Nephron (organoid): ENCODE measurements around the gene AGPAT2.

Experiments
- H3K27ac Mint-ChIP-seq, 3 experiments: 2 replicates each; pipeline ENCODE4 v1.8.0; 2020; ENCODE audit warnings: mixed read lengths in 3 of 3, mild to moderate bottlenecking in 2 of 3, moderate library complexity in 1 of 3
- H3K27me3 Mint-ChIP-seq: 2 replicates; pipeline ENCODE4 v1.8.0; 2021; ENCODE audit warnings: low read depth, mild to moderate bottlenecking, moderate library complexity, mixed read lengths
- H3K36me3 Mint-ChIP-seq: 2 replicates; pipeline ENCODE4 v1.8.0; 2020; ENCODE audit warnings: low read depth, mixed read lengths
- H3K4me1 Mint-ChIP-seq: 2 replicates; pipeline ENCODE4 v1.8.0; 2020; ENCODE audit warnings: mixed read lengths
- H3K4me3 Mint-ChIP-seq, 3 experiments: 2 replicates each; pipeline ENCODE4 v1.8.0; 2020; ENCODE audit warnings: mild to moderate bottlenecking in 3 of 3, mixed read lengths in 3 of 3, moderate library complexity in 2 of 3
- H3K9me3 Mint-ChIP-seq: 2 replicates; pipeline ENCODE4 v1.8.0; 2020; ENCODE audit warnings: mixed read lengths
- CTCF ChIP-seq, 3 experiments: fragments of 200-600 bp; sonication (generic); IDR thresholded peaks; one replicate each; pipeline ENCODE4 v1.5.0; 2021; ENCODE audit warnings: antibody characterized with exemption in 3 of 3; ENCODE audit not compliant: unreplicated experiment in 3 of 3

AGPAT2 gene

GRCh38 chr9:136658849-136659535, 28.3 kb downstream of the AGPAT2 start:
- H3K4me1 Mint-ChIP-seq: peaks cover 5% of the 10 kb centered on the region
- H3K27ac Mint-ChIP-seq: no peak overlapping the region
- no peaks in the 10 kb centered on the region for H3K9me3 Mint-ChIP-seq
- no peak overlapping the region for H3K4me3 Mint-ChIP-seq
- no peaks in the 10 kb centered on the region for H3K36me3 Mint-ChIP-seq
- H3K27me3 Mint-ChIP-seq: peaks cover 5% of the 10 kb centered on the region
- TF ChIP-seq CTCF (IDR thresholded peaks at IDR 0.05; ENCODE audit: unreplicated experiment in 3 of 3): no peak

GRCh38 chr9:136657974-136658848, 29.0 kb downstream of the AGPAT2 start:
- Mint-ChIP-seq H3K27me3 (peaks cover 5% of the 10 kb centered on the region), H3K9me3 (no peaks in the 10 kb centered on the region), H3K36me3 (no peaks in the 10 kb centered on the region), H3K27ac (peak overlapping the region in 1 of 3 experiments; percentile 41), H3K4me1 (peaks cover 5% of the 10 kb centered on the region), H3K4me3 (no peak overlapping the region)
- no peak for TF ChIP-seq CTCF (IDR thresholded peaks at IDR 0.05; ENCODE audit: unreplicated experiment in 3 of 3)

DNA sequence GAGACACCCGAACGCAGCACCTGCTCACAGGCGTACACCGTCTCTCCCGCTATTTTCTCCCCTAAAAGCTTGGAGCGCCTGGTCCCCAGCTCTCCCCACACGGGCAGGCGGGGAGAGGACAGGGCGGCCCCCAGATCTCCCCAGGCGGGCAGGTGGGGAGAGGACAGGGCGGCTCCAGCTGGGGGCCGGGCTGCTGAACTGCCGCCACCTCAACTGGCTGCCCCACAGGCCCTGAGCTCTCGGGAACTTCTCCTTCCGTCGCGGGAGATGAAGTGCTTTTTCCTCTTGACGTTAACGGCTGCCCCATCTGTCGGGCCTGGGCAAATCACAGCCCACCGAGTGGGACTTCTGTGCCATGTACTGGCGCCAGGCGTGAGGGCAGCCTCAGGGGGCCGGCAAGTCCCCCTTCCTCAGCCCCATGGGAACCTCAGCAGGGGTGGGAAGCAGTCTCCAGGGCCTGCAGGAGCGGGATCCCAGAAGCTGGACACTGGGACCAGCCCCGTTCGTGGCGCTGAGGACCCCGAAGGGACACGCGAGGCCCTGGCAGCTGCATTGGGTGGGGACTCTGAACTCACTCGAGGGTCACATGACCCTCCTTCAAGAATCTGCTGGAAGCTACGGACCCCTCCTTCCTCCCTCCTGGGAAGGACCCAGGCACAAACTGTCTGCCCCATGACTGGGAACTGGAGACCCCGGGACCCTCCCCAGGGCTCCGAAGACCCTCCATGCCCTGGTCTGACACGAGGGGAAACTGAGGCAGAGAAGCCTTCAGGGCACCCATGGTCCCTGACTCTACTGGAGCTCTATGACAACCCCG, 30.3 kb downstream of the AGPAT2 start:
- no peak overlapping the region for H3K27ac Mint-ChIP-seq
- H3K36me3 Mint-ChIP-seq: no peaks in the 10 kb centered on the region
- H3K27me3 Mint-ChIP-seq: peaks cover 5% of the 10 kb centered on the region
- H3K4me1 Mint-ChIP-seq: peaks cover 5% of the 10 kb centered on the region
- H3K4me3 Mint-ChIP-seq: no peak overlapping the region
- no peak for TF ChIP-seq CTCF (IDR thresholded peaks at IDR 0.05; ENCODE audit: unreplicated experiment in 3 of 3)
- no peaks in the 10 kb centered on the region for H3K9me3 Mint-ChIP-seq

GRCh38 chr9:136656183-136656738, 31.0 kb downstream of the AGPAT2 start:
- no peaks in the 10 kb centered on the region for H3K9me3 Mint-ChIP-seq
- H3K4me3 Mint-ChIP-seq: no peak overlapping the region
- H3K36me3 Mint-ChIP-seq: no peaks in the 10 kb centered on the region
- H3K4me1 Mint-ChIP-seq: peaks cover 5% of the 10 kb centered on the region
- TF ChIP-seq CTCF (IDR thresholded peaks at IDR 0.05; ENCODE audit: unreplicated experiment in 3 of 3): no peak
- H3K27me3 Mint-ChIP-seq: peaks cover 5% of the 10 kb centered on the region
- peak overlapping the region; percentile 55 to 82 (median 76) for H3K27ac Mint-ChIP-seq

GRCh38 chr9:136655536-136656182, 31.6 kb downstream of the AGPAT2 start:
- H3K9me3 Mint-ChIP-seq: no peaks in the 10 kb centered on the region
- H3K36me3 Mint-ChIP-seq: no peaks in the 10 kb centered on the region
- H3K4me3 Mint-ChIP-seq: no peak overlapping the region
- peaks cover 5% of the 10 kb centered on the region for H3K4me1 Mint-ChIP-seq
- TF ChIP-seq CTCF (IDR thresholded peaks at IDR 0.05; ENCODE audit: unreplicated experiment in 3 of 3): no peak
- peak overlapping the region; percentile 55 to 82 (median 76) for H3K27ac Mint-ChIP-seq
- H3K27me3 Mint-ChIP-seq: peaks cover 5% of the 10 kb centered on the region
